ENCODE measurements around the gene NKX3-2.
"Not testable (repeated sequence)": the region's sequence is repeated elsewhere in the genome, so short reads cannot be mapped to it uniquely, and the experiment has no call there.

Gene NKX3-2

GRCh38 chr4:13543839-13544605 lies at the start of gene NKX3-2:
TSS of gene NKX3-2 (minus strand) at chr4:13544508. CDS start at chr4:13544414, 94 bp downstream.
- no peak for DNase-seq

- DNase-seq, result no peak
These were observed 47.9 kb upstream of the NKX3-2 start for GRCh38 chr4:13592220-13592619.

GRCh38 chr4:13590766-13591165 lies 46.5 kb upstream of the NKX3-2 start:
- no peak for DNase-seq

DNA sequence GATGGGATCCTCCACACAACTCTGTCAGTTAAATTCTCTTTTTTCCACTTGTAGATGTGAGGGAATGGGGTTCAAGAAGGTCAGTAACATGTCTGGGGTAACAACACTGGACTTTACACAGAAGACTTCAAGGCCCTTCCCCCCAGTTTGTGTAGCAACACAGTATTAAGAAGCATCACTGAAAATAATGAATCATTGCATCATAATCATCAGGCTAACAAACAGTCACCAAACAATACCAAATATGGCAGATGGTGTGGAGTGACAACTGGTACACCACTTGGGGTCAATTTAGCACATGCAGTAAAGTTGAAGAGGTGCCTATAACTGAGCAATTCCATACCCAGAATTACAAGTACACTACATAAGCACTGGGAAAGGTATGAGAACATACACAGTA lies 44.6 kb upstream of the NKX3-2 start:
- no peak for DNase-seq

DNA sequence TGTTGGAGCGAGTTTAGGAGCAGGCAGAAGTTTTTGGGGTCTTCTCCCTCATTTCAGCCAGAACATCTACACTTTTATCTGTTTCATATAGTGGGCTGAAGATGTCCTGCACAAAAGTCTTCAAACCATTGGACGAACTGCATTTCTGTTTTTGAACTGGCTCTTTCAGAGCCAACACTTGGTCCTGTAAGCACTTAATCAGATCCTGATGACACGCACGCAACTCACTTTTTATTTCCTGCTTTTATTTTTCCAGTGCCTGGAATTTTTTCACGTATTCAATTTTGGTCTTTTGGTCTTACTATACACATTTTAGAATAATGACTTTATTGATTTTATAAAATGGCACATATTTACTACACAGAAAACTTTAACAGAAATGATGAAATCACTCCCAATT lies 40.2 kb upstream of the NKX3-2 start:
- DNase-seq, result no peak

DNA sequence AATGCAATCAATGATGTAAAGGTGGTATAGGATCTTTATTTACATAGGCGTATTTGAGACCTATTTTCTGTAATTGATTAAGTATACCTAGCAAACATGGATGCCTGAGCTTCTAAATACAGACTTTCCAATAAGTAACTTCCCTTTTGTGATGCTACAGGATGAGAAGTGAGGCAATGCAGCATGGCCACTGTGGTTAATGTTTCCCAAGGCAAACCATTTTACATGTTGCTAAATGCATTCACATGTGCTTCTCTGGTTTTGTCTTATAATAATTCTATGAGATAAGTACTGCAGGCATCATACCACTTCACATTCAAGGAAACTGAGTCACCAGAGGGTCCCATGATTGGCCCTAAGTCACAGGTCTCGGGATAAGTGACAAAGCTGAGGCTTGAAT lies 35.7 kb upstream of the NKX3-2 start:
- no peak for DNase-seq

DNA sequence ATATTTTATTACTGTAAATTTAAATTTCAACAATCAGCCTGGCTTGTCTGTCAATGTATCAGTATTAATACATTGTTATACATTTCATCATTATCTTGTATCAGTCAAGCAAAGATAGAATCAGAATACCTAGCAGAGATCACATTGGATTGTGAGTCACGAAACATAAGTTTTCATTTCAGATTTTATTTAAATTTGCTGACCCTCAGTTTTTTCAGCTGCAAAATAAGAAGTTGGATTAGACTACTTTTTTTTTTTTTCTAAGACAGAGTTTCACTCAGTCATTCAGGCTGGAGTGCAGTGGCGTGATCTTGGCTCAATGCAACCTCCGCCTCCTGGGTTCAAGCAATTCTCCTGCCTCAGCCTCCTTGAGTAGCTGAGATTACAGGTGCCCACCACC lies 33.4 kb upstream of the NKX3-2 start:
- DNase-seq, result no peak

- no peak for DNase-seq
These were observed 26.6 kb upstream of the NKX3-2 start for GRCh38 chr4:13570916-13571315.

DNA sequence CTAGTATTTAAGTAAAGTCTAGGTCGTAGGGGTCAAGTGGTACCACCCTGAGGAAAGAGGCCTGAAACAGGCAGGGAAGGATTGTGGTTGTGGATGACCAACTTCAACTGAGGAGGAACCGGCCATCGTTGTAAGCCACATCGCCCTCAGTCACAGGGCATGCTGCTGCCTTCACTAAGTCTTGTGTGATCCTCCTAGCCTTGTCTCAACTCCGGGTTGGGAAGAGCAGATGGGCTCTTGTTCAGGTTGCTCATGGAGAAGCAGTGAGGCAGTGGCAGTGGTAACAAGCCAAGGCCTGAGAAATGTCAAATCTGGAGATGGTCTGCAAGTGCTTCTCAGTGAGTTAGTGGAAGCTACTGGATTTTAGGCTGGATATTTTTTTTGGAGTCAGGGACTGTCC lies 22.8 kb upstream of the NKX3-2 start:
- no peak for DNase-seq

- DNase-seq, result no peak
These were observed 18.6 kb upstream of the NKX3-2 start for GRCh38 chr4:13562876-13563275.

- DNase-seq, result no peak
These were observed 17.4 kb upstream of the NKX3-2 start for GRCh38 chr4:13561673-13562072.

DNA sequence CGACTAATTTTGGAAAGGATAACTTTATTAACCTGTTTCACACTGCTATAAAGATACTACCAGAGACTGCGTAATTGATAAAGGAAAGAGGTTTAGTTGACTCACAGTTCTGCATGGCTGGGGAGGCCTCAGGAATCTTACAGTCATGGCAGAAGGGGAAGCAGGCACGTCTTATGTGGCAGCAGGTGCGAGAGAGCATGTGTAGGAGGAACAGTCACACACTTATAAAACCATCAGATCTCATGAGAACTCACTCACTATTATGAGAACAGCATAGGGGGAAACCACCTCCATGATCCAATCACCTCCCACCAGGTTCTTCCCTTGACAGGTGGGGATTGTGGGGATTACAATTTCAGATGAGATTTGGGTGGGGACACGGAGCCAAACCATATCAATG lies 15.8 kb upstream of the NKX3-2 start:
- DNase-seq, result not testable (repeated sequence)

DNA sequence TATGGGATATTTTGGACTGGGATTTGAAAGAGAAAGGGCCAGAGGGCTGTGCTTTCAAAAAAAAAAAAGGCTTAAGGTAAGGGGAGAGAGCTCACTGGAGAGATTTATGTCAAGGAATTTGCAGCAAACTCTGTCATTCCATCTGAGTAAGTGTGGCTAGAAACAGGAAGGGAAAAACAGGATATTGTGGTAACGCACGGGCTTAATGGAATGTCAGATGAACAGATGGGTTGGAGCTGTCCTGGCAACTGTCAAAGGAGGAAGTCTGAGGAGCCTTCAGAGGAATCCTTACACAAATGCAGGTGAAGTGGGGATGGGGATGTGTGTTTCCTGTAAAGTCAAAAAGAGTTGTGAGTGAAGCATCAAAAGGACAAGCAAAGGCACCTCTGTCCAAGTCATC lies 15.1 kb upstream of the NKX3-2 start:
- DNase-seq, result no peak

DNA sequence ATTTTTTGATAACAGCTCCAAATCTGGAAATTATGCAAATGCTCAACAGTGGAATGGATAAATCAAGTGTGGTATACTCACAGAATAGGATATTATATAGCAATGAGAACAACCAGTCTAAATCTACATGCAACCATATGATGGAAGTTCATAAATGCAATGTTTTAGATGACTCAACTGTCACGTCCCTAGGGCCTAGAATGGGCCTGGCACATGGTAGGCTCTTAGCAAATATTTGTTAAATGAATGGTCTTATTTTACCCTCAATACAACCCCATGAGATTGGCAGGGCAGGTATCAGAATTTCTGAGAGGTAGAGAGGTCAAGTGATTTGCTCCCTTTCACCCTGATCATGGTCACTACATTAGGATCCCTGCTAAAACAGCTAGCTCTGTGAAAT lies 14.6 kb upstream of the NKX3-2 start:
- DNase-seq, result no peak

DNA sequence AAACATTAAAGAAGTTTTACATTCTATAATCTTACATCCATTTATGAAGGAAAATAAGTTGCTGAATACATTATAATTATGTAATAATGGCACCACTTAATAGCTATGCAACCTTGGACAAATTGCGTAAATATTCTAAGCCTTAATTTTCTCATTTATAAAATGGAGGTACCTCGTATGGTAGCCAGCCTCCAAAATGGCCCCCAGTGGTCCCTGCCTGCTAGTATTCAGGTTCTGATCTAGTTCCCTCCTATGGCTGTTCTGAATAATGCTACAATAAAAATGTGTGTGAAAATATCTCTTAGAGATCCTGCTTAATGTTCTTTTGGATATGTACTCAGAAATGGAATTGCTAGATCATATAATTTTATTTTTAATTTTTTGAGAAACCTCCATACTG lies 11.0 kb upstream of the NKX3-2 start:
- no peak for DNase-seq

DNA sequence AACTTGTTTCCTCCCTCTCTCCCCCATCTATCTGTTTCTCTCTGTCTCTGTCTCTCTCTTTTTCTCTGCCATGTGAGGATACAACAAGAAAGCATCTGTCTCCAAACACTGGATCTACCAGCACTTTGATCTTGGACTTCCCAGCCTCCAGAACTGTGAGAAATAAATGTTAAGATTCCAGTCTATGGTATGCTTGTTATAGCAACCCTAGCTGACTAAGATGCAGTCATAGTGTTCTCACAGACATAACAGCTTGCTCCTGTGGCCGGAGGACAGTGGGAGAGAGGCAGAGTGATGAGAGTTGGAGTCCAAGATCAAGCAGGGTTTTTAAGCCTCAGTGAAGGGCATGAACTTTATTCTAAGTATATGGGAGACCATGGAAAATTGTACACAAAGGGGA lies 8.8 kb upstream of the NKX3-2 start:
- DNase-seq, result no peak

- DNase-seq, result peak in 50 of 56 donors; percentile 2 to 85 (median 40)
These were observed 4.8 kb upstream of the NKX3-2 start for GRCh38 chr4:13548984-13549546.

DNA sequence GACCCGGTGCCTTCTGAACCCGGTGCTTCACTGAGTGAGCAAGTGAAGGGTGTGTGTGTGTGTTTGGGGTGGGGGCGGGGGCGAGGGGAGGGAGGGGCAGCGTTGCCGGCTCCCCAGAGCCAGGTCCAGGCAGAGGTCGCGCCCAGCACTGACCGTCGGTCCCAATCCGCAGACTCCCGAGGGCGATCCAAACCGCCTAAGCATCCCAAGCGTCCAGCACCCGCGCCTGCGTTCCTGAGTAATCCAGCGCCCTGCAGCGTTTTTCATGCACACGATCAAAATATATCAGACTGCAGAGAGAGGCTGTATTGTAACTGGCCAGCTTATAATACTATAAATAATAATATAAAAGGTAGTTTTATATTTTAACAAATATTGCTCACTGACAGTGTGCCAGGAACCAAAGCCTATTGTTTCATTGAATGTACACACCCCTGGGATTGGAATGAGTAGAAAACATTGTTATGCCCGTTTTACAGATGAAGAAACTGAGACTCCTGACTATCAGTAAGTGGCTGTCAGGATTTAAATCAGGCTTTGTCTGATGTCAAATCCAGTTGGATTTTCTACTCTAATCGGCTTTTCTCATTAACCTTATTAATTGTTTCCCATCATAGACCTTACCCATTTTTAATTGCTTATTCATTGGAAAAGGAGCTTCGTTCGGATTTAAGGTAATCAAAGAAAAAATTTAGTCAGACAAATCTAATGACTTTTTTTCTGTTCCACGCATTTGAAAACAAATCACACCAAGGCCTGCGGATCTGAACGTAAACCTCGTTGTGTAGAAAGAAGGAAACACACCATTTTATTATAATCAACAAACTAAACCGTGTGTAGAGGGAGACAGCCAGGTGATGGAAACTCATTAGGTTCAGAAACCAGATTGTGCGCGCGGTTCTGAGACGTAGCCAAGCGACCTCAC lies 4.0 kb upstream of the NKX3-2 start:
- DNase-seq, result no peak

GRCh38 chr4:13547485-13548041 lies 3.3 kb upstream of the NKX3-2 start:
- DNase-seq, result no peak

DNA sequence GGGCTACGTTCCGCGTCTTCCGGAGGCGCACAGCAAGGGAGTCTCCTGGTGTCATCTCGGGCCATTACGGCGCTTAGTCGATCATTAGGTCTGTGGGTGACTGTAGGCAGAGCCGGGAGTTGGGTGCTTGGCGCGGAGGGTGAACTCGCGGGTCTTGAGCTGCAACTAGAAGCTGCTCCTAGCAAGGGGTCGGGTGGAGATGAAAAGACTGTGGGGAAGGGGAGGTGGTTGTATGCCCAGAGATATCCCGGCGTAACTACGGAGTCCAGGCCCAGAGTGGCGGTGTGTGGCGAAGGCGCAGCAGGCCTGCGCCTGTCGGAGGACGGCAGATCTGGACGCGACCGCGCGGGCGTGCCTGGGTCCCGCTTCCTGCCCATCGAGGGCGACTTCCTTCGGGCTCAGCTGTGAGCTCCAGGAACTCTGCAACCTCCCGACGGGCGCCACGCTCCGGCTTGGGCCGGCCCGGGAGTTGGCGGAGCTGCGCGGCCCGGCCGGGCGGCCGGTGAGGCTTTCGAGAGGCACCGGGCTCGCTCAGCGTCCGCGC lies 2.7 kb upstream of the NKX3-2 start:
- DNase-seq, result no peak

- no peak for DNase-seq
These were observed 2.0 kb upstream of the NKX3-2 start for GRCh38 chr4:13546142-13546940.
